GM12878 (cell line): ENCODE results near the gene SNPH.

Source experiments
- CTCF ChIP-seq, 3 experiments: IDR thresholded peaks in 2 of 3; conservative IDR thresholded peaks in 1 of 3; 2 replicates each; pipeline ENCODE4 v1.5.1; 2011; ENCODE audit warnings: low read depth in 3 of 3, low read length in 3 of 3, mild to moderate bottlenecking in 3 of 3, control low read depth in 2 of 3, moderate library complexity in 2 of 3, inconsistent platforms in 1 of 3, mixed read lengths in 1 of 3; ENCODE audit not compliant: control insufficient read depth in 2 of 3, insufficient read depth in 1 of 3; ENCODE audit errors: extremely low read depth in 1 of 3
- EZH2 ChIP-seq: IDR thresholded peaks from 2 replicates; pipeline ENCODE4 v1.6.1; 2012; ENCODE audit warnings: low read depth, mild to moderate bottlenecking, control low read depth, inconsistent platforms, low read length, borderline replicate concordance; ENCODE audit not compliant: control insufficient read depth
- IKZF1 ChIP-seq: fragments of 450-650 bp; conservative IDR thresholded peaks from 2 replicates; pipeline ENCODE4 v1.6.1; 2017; ENCODE audit warnings: antibody characterized with exemption, mild to moderate bottlenecking
- NRF1 ChIP-seq: conservative IDR thresholded peaks from 2 replicates; pipeline ENCODE4 v1.6.1; 2011; ENCODE audit warnings: mild to moderate bottlenecking, low read depth, low read length, improper control_type of control experiment
- POLR2AphosphoS5 ChIP-seq: IDR thresholded peaks from 2 replicates; pipeline ENCODE4 v1.6.1; 2011; ENCODE audit warnings: mild to moderate bottlenecking, low read length, inconsistent platforms
- TF ChIP-seq, protein P1 (sequence below): IDR thresholded peaks from 2 replicates; pipeline ENCODE4 v1.6.1; 2012; ENCODE audit warnings: low read depth, low read length, improper control_type of control experiment

GRCh38 chr20:1283522-1284510, 17.7 kb downstream of the SNPH start:
- TF ChIP-seq NRF1 (no peak), POLR2AphosphoS5 (no peak), IKZF1 (no peak), EZH2 (no peak), CTCF (IDR thresholded peaks at IDR 0.05 in 2 of 3, conservative IDR thresholded peaks at IDR 0.05 in 1 of 3; ENCODE audit: control insufficient read depth in 2 of 3, extremely low read depth in 1 of 3, insufficient read depth in 1 of 3, low read depth in 3 of 3, low read length in 3 of 3) (no peak)
- TF ChIP-seq, protein P1, sequence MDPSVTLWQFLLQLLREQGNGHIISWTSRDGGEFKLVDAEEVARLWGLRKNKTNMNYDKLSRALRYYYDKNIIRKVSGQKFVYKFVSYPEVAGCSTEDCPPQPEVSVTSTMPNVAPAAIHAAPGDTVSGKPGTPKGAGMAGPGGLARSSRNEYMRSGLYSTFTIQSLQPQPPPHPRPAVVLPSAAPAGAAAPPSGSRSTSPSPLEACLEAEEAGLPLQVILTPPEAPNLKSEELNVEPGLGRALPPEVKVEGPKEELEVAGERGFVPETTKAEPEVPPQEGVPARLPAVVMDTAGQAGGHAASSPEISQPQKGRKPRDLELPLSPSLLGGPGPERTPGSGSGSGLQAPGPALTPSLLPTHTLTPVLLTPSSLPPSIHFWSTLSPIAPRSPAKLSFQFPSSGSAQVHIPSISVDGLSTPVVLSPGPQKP: no peak
